Measurements from ENCODE around the gene TRPM4.
"Not testable (repeated sequence)": the region's sequence is repeated elsewhere in the genome, so short reads cannot be mapped to it uniquely, and the experiment has no call there.

Gene TRPM4

GRCh38 chr19:49193822-49194394 is 36.3 kb downstream of the TRPM4 start:
- no peak for DNase-seq

- no peak for DNase-seq
Observed at GRCh38 chr19:49194408-49194807, 36.8 kb downstream of the TRPM4 start.

- no peak for DNase-seq
Observed at GRCh38 chr19:49196527-49197240, 39.1 kb downstream of the TRPM4 start.

- peak; percentile 21 for DNase-seq
Observed at GRCh38 chr19:49200238-49200862, 42.8 kb downstream of the TRPM4 start.

- DNase-seq: no peak
Observed at GRCh38 chr19:49201042-49201441, 43.5 kb downstream of the TRPM4 start.

GRCh38 chr19:49205114-49205513 is 47.5 kb downstream of the TRPM4 start:
- DNase-seq: no peak

GRCh38 chr19:49209502-49209901 is 51.9 kb downstream of the TRPM4 start:
- not testable (repeated sequence) for DNase-seq

GRCh38 chr19:49210108-49210900 is 52.7 kb downstream of the TRPM4 start:
- peak; percentile 43 for DNase-seq

- DNase-seq: no peak
Observed at GRCh38 chr19:49210901-49211451, 53.4 kb downstream of the TRPM4 start.

- peak; percentile 41 for DNase-seq
Observed at GRCh38 chr19:49212016-49212701, 54.6 kb downstream of the TRPM4 start.

GRCh38 chr19:49213791-49214190 is 56.2 kb downstream of the TRPM4 start:
- no peak for DNase-seq

GRCh38 chr19:49214701-49215100 is 57.1 kb downstream of the TRPM4 start:
- no peak for DNase-seq

- peak; percentile 51 for DNase-seq
Observed at GRCh38 chr19:49216071-49216470, 58.5 kb downstream of the TRPM4 start.

- peak; percentile 16 for DNase-seq
Observed at GRCh38 chr19:49217382-49217781, 59.8 kb downstream of the TRPM4 start.

- DNase-seq: peak; percentile 62
Observed at GRCh38 chr19:49222011-49222410, 64.4 kb downstream of the TRPM4 start.

GRCh38 chr19:49222528-49222927 is 64.9 kb downstream of the TRPM4 start:
- DNase-seq: peak; percentile 38

GRCh38 chr19:49223472-49223871 is 65.9 kb downstream of the TRPM4 start:
- no peak for DNase-seq

- DNase-seq: not testable (repeated sequence)
Observed at GRCh38 chr19:49224441-49224840, 66.8 kb downstream of the TRPM4 start.

GRCh38 chr19:49224879-49225278 is 67.3 kb downstream of the TRPM4 start:
- DNase-seq: peak; percentile 54

GRCh38 chr19:49229416-49229815 is 71.8 kb downstream of the TRPM4 start:
- DNase-seq: no peak

- no peak for DNase-seq
Observed at GRCh38 chr19:49231389-49231788, 73.8 kb downstream of the TRPM4 start.

GRCh38 chr19:49231804-49232203 is 74.2 kb downstream of the TRPM4 start:
- DNase-seq: no peak
